GM21515 (cell line): Measurements from ENCODE around the gene SRRM3.
"Not testable (repeated sequence)": the region's sequence is repeated elsewhere in the genome, so short reads cannot be mapped to it uniquely, and the experiment has no call there.

ENCODE experiments used
- ATAC-seq: cut with Tn5 transposase; IDR thresholded peaks from one replicate; pipeline ENCODE4 v1.9.1; 2021; ENCODE audit not compliant: unreplicated experiment

Gene SRRM3

DNA sequence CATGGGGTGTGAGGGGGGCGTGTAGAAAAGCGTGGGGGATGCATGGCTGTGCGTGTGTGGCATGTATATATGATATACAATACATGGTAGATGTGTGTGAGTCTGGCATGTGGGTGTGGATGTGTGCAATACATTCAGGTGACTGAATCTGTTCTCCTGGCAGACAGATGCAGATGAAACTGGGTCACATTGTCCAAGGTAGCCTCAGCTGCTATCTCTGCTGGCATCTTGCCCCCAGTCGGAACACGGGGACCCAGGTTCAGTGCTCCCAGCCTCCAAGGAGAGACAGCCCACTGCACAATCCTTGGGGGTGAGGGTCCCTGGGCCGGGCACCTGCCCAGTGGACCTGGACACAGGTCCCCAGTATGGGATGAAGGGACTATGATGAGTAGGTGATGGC lies 12.4 kb upstream of the SRRM3 start:
- no peak for ATAC-seq

DNA sequence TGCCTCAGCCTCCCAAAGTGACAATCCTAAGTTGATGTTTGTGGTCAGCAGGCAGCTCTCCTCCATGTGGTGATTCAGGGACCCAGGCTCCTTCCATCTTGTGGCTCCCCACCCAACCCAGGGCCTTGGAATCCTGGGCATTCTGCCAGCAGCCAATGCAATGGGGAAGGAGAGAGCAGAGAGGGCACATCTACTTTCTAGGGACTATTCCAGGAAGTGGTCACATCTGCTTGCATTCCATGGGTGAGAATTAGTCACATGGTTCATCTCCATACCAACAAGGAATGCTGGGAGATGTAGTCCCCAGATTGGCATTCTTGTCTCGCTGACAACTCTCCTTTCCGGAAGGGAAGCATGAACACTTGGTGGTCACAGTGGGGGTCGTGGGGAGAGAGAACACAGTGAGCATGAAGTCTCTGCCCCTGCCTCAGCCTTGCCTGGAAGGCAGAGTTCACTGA lies 9.9 kb upstream of the SRRM3 start:
- no peak for ATAC-seq

DNA sequence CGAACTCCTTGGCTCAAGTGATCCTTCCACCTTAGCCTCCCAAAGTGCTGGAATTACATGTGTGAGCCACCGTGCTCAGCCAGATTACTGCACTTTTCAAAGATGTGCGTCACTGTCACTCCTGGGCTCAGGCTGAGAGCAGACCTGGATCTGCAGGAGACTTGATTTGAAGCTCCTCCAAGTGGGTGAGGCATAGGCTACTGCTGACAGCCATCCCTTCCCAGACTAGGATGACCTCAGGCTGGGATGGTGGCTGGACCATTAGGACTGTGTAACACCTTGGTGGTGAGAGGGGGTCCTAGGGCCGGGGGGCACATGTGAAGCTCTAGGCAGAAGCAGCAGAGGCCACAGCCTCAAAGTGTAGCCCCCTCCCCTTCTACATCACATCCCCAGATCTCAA lies 8.2 kb upstream of the SRRM3 start:
- ATAC-seq: no peak

DNA sequence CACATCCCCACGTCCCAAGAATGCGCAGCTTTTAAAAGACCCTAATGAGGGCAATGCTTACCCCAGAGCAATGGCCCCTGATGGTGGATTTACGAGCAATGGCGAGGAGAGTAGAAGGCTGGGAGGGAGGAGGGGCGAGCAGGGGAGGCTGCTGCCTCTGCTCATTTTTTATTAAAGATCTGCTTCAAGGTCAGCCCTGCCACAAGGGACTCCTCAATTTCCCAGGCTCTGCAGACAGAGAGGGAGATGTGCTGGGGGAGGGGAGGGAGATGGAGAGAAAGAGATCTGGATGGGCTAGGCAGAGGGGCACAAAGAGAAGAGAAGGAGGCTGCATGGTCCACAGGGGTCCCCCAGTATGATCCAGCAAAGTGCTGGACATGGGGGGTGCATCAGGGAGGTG lies 7.8 kb upstream of the SRRM3 start:
- no peak for ATAC-seq

DNA sequence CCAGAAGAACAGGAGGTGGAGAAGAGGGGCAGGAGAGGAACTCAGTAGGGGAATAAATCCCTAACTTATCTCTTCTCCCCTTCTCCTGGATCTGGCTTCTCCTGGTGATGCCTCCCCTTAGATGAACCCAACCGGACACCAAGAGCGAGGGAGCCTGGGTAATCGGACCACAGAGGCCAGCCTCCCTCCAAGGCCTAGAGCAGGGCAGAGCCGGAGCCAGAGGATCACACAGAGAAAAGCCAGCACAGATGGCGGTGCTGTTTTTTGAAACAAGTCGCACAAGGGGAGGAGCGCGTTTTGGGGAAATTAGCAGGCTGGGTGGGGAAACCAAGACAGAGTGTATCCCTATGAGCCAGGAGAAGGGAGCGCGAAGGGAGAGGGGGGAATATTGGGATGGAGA lies 4.9 kb upstream of the SRRM3 start:
- ATAC-seq: no peak

DNA sequence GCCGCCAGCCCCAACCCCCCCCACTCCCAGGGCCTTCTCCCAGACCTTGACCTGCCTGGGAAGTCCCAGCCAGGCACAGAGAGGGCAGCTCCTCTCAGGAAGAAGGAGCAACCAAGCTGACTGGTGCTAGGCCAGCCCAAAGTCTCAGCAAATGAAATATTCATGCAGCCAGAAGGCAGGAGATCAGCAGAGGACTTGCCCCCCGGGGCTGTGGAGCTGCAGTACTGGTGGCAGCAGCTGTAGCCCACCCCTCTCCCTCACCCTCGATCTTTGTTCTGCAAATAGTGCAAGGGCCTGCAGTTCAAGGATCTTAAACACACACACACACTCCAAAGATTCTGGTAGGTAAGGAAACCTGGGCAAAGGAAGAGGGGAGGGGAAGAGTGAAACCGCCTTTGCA lies 3.5 kb upstream of the SRRM3 start:
- no peak for ATAC-seq

DNA sequence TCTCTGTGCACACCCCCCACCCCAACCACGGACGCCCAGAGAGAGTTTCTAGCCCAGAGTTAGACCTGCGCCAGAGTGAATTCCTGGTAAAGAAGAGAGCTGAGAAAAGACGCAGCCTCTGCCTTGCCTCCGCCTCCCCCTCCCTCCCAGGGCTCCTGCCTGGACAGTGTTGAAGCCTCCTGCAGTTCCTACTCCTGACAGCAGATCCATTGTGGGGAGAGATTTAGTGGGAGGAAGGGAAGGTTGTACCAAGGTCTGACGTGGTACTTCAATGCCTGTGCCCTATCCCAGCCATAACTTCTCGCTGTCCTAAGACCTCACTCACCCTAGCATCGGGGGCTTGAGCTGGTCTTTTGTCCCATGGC lies 952 bp downstream of the SRRM3 start:
- no peak for ATAC-seq

DNA sequence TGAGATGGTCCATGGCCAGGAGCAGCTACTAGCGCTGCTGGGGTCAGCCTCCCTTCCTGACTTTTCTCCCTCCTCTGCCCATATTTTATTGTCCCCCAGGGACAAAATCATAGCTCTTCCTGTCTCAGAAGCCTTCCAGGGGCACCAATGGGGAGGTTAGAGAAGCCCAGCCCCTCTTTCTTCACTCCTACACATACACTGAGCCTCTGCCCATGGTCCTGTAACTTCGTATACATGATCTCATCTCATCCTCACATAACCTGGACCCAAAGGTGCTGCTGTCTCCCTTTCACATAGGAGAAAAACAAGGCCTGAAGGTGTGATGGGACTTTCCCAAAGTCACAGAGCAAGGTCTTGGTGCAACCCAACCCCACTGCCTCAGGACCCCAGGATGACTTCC lies 2.5 kb downstream of the SRRM3 start:
- ATAC-seq: no peak

DNA sequence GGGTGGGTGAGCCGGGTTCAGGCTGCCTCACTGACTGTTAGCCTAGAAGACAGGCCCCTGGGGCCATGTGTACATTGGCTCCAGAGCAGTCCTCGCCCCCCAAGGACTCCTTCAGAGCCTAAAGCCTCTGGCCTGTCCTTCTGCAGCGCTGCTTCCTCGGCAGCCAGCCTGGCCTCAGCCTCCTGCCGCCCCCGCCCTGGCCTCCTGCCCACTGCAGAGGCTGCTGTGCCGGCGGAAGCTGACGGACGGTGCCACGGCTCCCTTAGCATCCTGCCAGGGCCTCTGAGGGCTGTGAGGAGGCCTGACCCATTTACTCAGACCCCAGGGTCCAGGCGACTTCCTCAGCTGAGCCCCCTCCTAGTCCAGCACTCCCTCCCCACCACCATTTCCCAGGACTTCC lies 4.9 kb downstream of the SRRM3 start:
- no peak for ATAC-seq

DNA sequence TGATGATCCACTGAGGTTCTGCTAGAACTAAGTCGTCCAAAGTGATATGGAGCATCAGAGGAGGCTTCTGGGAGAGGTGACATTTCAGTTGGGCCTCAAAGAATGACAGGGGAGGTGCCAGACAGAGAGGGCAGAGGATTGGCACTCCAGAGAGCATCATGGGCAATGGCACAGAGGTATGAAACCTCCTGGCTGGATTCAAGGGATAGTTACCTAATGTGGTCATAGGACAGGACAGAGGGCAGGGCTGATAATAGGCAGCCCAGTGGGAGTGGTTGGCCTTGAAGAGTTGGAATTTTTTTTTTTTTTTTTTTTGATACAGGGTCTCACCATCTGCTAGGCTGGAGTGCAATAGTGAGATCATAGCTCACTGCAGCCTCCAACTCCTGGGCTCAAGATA lies 7.6 kb downstream of the SRRM3 start:
- no peak for ATAC-seq

DNA sequence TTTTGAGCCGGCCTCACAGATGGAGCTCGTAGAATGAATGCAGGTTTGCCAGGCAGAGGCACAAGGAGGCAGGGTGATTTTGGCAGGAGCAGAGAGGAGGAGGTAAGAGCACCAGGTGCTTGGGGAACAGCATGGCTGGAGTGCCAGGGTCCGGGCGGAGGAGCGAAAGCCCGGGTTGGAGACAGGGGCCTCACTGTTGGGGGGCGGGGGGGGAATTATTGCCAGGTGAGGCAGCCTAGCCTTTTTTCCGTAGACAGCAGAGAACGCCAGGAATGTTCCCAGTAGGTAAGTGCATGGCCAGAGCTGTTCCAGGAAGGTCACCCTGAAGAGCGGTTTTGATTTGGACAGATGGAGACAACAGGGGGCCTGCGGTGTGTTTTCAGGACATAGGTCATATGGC lies 9.5 kb downstream of the SRRM3 start:
- no peak for ATAC-seq

DNA sequence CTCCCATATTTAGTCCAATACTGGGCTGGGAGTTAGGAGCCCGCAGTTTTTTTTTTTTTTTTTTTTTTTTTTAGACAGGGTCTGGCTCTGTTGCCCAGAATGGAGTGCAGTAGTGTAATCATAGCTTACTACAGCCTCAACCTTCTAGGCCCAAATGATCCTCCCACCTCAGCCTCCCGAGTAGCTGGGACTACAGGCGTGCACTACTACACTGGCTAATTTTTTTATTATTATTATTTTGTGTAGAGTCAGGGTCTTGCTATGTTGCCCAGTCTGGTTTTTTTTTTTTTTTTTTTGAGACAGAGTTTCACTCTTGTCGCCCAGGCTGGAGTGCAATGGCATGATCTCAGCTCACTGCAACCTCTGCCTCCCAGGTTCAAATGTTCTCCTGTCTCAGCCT lies 13.7 kb downstream of the SRRM3 start:
- not testable (repeated sequence) for ATAC-seq

DNA sequence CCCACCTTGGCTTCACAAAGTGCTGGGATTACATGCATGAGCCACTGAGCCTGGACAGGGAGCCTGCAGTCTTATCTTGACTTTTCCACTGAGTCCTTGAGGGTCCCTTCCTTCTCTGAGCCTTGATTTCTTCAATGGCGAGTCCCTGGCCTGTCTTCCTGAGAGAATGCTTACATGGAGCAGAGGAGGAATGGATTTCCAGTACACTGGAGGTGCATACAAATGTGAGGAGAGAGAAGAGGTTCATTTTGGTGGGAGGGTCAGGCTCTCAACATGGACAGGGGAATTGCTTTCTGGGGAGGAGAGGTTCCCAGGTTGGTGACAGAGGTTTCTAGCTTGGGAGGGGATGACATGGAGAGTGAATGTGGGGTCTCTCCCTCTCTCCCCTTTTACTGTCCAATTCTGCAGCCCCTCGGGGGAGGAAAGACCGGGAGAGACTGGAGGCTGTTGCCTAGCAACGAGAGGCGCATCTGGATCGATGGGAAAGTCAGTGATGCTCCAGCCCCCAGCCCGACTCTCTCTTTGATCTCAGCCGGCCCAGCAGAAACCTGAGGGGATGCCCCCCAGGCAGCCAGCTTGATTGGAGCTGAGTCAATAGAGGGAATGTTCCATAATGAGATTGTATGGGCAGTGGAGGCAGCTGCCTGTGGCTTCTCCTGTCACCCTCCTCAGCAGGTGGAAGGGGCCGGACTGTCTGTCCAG lies 14.8 kb downstream of the SRRM3 start:
- ATAC-seq: no peak

DNA sequence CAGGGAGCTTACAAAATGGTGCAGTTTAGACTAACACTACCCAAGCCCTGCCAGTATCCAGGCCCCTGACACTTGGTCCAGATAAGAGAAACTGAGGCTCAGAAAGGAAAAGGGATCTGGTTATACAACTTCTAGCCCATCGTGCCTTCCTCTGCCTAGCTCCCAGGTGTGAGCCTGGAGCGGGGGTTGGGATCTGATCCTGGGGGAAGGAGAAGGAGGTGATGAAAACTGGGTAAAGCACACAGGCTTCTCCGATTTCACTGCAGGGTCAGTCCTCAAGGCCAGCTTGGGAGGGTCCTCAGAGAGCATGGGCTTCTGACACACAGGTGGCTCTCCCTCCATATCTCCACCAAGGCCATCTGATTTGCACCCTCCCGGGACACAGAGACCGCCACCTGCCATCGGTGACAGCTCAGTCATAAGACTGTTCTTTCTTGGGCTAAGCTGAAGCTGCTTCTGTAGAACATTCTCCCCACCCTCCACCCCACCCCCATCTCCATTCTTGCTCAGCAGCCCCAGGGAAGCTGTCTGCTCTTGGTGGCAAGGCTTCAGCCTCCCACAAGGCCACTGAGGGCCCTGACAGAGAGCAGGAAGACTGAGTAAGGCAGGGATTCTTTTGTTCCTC lies 16.4 kb downstream of the SRRM3 start:
- ATAC-seq: no peak

DNA sequence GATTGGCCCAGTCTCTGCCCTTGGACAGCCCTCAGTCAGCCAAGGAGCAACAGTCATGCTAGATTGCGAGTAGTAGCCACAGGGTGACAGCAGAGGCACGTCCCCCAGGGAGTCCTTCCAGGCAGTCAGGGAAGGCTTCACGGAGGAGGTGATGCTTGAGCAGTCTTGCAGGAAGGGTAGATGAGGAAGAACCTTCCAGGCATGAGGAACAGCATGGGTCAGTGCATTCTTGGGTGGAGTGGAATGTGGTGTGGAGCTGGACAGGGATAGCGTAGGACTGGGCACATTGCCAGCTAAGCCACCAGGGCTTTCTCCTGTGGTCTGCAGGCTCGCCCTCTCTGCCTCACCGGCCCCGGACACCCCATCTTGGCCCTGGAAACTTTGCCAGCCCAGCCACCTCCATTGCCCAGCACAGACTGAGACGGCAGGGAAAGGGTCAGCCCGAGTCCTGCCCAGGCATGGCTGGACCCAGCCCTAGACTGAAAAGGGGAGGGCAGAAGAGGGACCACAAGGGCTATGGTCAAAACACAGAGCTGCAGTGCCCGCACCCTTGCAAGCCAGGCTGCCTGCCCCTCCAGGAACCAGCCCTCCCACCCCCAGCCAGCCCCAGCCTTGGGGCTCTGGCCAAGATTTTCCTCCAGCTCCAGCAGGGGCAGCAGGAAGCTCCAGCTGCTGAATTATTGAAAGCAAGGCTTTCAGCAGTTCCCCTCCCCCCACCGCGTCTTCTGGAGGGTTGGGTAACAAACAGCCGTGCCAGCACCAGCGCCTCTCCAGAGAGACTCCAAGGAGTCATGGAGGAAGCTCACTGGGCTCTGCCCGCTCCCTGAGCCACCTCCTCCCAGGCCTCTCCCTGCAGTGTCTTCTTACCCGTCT lies 18.7 kb downstream of the SRRM3 start:
- ATAC-seq: no peak

DNA sequence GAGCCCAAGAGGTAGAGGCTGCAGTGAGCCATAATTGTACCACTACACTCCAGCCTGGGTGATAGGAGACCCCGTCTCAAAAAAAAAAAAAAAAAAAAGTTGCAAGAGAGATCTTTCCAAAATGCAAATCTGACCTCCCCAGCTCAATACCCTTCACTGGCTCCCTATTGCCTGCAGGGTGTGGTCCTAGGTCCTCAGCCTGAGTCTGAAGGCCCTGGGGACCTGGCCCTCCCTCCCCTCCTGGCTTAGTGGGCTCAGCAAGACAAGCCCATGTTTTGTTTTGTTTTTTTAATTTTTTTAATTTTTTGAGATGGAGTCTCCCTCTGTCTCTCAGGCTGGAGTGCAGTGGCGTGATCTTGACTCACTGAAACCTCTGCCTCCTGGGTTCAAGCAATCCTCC lies 20.6 kb downstream of the SRRM3 start:
- ATAC-seq: no peak

DNA sequence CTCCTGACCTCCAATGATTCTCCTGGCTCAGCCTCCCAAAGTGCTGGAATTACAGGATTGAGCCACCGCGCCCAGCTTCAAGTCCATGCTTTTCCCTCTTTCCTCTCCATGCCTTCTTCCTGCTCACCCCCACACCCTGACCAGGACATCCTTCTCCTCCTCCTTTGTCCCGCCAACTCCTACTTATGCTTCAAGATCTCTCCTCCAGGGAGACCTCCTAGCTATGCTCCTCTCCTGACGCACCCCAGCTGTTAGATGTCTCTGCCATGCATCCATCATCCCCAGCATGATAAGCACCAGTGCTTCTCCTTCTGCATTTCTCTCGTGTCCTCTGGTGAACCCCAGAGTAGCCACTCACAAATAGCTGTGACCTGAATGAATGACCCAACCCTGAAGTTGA lies 21.1 kb downstream of the SRRM3 start:
- ATAC-seq: no peak

DNA sequence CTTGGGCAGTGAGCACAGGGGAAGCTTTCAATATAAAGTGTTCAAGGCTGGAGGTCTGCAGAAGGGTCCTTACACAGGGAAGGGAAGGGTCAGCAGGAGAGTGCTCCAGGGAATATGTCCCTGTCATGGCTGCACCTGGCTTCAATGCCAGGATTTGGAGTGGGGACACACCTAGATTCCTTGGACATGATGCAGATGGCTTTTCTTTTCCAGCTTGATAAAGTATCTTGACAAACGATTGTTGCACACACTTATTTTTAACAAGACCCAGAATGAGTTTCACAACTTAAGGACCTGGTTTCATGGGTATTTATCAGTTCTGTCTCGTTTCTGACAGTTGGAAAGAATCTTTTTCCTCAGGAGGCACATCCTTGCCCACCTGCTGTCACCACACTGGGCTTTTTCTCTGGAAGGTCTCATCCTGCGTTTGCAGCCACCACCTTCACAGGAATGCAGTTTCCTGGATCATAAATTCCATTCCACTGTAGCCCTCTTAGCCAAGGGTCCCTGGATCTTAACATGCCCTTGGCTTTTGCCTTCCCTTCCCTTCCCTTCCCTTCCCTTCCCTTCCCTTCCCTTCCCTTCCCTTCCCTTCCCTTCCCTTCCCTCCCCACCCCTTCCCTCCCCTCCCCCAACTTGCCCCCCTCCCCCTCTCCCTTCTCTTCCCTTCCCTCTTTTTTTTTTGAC lies 21.7 kb downstream of the SRRM3 start:
- no peak for ATAC-seq

DNA sequence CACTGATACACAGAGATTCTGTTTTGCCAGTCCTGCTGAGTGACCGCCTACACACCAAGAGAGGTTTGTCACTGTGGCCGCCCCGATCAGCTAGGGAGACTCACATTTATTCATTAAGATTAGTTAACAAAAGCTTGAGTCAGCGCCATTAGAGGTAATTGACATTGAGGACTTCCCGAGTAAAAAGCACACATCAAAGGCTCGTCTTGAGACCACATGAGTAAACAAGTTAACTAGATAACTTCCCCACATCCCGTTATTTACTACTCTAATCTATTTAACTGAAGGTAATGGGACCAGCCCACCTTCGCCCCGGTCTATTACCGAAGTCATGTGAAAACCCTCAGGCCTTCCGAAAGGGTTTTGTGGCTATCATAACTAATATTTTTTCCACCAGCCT lies 23.0 kb downstream of the SRRM3 start:
- no peak for ATAC-seq

DNA sequence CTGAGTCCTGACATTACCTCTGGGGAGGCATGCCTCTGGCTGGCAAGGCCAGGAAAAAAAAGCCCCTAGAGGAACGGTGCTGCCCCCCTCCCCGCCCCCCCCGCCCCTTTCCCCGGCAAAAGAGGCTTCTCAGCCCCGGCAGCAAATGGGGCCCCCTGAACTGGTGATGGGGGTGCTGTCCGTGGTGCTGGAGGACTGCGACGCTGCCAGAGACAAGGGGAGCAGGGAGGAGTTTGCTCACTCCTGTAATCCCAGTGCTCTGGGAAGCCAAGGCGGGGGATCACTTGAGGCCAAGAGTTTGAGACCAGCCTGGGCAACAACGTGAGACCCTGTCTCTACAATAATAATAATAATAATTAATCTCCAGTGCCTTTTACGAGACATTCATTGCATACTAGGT lies 23.7 kb downstream of the SRRM3 start:
- ATAC-seq: no peak

DNA sequence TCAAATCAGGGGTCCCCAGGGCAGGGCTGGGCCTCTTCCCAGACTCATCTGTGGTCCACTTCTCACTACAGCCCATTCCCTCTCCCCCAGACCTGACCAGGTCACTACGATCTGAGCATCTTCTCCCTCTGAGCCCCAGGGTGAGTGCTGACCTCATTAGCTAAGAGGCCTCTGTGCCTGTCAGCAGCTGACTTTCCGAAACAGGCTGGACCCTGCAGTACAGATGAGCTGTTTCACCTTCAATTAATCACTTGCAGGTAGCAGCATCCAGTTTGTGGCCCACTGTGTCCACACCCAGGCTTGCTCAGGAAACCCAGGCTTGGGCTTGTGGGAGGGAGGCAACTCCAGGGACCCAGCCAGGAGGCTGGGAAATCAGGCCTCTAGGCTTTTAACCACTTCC lies 24.3 kb downstream of the SRRM3 start:
- ATAC-seq: no peak
